ENCODE data around the gene APPL2.
"Not testable (repeated sequence)": the region's sequence is repeated elsewhere in the genome, so short reads cannot be mapped to it uniquely, and the experiment has no call there.

APPL2 gene

GRCh38 chr12:105194947-105195346 lies 41.0 kb downstream of the APPL2 start:
- DNase-seq (ENCODE audit: low read depth, low spot score), result no peak

- no peak for DNase-seq (ENCODE audit: low read depth, low spot score)
Observed at GRCh38 chr12:105192624-105193225, 43.2 kb downstream of the APPL2 start.

DNA sequence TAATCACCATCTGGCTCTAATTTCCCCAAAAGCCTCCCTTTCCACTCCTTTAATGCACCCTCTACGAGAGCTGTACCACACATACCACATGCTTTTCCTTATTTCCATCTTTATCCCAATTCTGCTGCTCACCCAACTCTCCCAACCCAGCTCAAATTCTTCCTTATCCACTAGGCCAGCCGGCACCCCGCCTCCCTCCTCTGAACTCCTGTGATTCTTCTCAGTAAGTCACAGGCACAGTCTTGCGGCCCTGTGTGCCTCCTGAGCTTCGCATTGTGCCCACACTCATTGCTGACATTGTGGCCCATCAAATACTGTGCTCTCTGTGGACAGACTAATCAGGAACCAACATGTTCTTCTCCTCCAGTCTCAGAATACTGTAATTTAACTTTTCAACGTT lies 45.4 kb downstream of the APPL2 start:
- DNase-seq (ENCODE audit: low read depth, low spot score), result no peak

DNA sequence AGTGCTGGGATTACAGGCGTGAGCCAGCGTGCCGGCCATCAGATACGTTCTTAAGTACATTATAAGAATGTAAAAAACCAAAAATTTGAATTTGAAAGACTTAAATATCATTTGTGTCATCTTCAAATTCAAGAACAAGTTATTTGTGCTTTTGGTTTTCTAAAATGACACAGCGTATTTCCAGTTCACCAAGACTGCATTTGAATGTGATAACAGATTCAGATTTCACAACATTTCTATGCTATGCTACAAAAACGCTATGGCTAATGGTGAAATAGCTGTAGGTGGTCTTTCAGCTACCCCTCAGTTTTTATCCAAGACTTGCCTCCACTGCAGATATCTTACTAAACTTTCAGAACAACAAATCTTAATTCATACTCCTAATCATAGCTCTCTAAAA lies 46.7 kb downstream of the APPL2 start:
- no peak for DNase-seq (ENCODE audit: low read depth, low spot score)

DNA sequence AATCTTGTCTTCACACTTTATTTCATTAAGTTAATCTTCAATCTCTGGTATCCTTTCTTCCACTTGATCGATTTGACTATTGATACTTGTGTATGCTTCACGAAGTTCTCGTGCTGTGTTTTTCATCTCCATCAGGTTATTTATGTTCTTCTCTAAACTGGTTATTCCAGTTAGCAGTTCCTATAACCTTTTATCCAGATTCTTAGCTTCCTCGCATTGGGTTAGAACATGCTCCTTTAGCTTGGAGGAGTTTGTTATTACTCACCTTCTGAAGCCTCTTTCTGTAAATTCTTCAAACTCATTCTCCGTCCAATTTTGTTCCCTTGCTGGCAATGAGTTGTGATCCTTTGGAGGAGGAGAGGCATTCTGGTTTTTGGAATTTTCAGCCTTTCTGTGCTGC lies 52.0 kb downstream of the APPL2 start:
- not testable (repeated sequence) for DNase-seq (ENCODE audit: low read depth, low spot score)

DNA sequence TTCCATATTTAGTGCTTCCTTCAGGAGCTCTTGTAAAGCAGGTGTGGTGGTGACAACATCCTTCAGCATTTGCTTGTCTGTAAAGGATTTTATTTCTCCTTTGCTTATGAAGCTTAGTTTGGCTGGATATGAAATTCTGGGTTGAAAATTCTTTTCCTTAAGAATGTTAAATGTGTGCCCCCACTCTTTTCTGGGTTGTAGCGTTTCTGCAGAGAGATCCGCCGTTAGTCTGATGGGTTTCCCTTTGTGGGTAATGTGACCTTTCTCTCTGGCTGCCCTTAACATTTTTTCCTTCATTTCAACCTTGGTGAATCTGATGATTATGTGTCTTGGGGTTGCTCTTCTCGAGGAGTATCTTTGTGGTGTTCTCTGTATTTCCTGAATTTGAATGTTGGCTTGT lies 52.6 kb downstream of the APPL2 start:
- not testable (repeated sequence) for DNase-seq (ENCODE audit: low read depth, low spot score)

- DNase-seq (ENCODE audit: low read depth, low spot score), result not testable (repeated sequence)
Observed at GRCh38 chr12:105179114-105179513, 56.9 kb downstream of the APPL2 start.

DNA sequence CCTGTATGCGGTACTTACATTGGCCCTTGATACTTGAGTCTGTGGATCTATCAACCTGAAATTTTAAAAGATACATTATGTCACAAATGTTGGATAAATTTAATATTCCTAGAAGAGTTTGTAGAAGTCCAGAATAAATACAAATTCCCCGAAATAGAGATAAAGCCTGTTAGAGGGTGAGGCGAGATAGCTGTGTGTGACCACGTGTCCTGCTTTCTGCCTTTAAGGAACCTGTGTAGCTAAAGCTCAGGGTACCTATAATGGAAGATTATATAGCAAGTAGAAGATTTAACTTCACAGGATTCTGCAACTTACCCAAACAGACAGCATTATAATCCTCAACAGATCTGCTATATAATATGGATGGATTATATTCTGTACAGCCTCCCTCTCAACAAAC lies 58.8 kb downstream of the APPL2 start:
- DNase-seq (ENCODE audit: low read depth, low spot score), result no peak

DNA sequence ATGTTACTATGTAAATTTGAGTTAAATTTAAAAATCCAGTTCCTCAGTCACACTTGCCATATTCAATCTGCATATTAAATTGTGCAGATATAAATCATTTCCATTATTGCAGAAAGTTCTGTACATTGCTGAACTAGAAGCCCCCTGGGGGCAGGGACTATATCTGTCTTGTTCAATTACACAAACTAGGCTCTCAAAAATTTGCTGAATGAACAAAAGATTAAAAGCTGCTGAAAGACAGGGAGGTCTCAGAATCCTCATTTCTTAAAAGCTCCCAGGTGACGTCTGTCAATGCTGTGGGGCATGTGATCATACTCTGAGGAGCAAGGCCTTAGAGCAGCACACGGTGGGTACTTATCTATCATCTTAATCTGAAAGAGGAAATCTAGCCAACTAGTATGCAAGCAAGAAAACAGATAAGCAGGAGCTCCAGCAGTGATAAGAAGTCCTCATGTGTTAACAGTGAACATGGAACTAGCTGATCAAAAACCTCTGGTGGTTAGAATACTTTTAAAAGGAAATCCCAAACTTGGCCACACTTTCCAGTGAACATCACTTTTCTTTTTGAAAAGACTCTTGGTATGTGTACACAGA lies 60.5 kb downstream of the APPL2 start:
- no peak for DNase-seq (ENCODE audit: low read depth, low spot score)

DNA sequence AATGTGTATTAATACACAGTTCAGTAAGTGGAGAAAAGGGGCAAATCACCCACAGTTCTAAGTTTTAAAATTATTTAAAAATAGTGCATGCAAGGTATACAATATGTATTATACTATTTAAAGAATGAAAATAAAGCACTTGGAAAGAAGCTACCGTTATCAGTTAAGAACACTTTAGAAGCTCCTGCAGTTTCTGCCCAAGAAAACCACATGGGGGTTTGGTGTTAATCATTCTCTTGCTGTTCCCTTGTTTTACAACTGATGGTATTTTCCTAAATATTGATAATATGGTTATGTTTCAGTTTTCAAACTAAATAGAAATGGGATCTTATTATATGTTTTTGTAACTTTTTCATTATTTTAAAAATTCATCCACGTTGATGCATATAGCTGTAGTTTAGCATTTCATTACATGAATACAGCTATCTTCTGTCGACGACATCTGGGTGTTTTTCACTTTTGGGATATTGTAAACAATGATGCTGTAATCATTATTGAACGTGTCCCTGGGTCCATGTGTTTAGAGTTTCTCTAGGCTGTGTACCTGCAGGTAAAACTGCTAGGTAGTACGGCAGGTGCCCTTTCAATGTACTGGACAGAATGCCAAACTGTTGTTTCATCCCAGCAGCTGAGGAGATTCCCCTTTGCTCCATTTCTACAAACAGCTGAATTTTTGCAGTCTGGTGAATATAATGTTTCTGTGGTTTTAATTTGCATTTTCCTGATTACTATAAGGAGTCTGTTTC lies 64.1 kb downstream of the APPL2 start:
- no peak for DNase-seq (ENCODE audit: low read depth, low spot score)

- no peak for DNase-seq (ENCODE audit: low read depth, low spot score)
Observed at GRCh38 chr12:105170139-105170538, 65.8 kb downstream of the APPL2 start.

DNA sequence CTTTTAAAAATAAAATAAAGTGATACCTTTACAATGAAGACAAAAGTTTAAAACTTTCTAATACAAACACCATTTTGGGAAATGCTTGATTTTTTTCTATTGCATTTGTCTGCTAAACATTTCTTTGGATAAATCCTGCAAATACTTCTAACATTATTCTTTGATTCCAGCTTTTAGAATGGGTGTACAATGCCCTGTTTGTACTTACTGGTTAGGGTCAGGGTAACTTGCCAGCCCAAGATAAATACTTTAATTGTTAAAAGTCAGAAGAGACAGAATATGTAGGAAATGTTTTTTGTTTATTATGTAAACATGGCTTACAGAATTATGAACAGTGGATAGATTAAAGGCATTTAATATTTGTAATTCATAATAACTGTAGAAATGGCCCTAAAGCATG lies 68.0 kb downstream of the APPL2 start:
- DNase-seq (ENCODE audit: low read depth, low spot score), result no peak

DNA sequence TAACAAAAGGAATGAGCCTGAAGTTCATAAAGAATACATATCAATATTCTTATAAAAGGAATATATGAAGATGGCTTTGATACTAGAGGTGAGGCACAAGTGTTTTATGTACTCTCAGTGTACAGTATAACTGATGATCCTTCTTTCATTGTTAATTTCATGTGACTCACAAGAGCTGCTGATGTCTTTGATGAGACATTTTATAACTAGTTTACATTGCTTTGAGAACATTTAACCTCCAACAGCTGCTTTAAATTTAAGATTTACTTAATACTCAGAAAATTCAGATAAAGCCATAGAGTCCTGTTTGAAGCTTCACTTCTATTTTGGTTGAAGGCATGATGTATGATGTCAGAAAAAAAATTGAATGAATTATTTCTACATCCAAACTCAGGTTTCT lies 68.6 kb downstream of the APPL2 start:
- no peak for DNase-seq (ENCODE audit: low read depth, low spot score)

- DNase-seq (ENCODE audit: low read depth, low spot score), result no peak
Observed at GRCh38 chr12:105166736-105167135, 69.2 kb downstream of the APPL2 start.

- no peak for DNase-seq (ENCODE audit: low read depth, low spot score)
Observed at GRCh38 chr12:105164068-105164467, 71.9 kb downstream of the APPL2 start.

- no peak for DNase-seq (ENCODE audit: low read depth, low spot score)
Observed at GRCh38 chr12:105162174-105162573, 73.8 kb downstream of the APPL2 start.

- no peak for DNase-seq (ENCODE audit: low read depth, low spot score)
Observed at GRCh38 chr12:105158876-105159275, 77.1 kb downstream of the APPL2 start.

DNA sequence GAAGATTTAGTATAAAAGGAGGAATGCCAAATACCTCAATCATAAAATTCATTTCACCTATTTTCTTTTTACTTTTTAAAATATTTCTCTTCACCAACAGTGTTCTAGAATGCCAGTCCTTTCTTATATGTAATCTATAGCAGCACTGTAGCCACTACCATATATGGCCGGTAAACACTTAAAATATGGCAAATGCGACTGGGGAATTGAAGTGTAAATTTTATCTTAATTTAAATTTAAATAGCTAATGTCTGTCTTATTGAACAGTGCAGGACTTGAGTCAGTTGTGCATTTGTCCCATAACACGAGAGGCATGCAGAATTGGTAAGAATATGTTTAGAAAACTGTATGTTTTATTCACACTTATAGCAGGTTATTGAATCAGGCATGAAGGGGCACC lies 78.4 kb downstream of the APPL2 start:
- no peak for DNase-seq (ENCODE audit: low read depth, low spot score)

GRCh38 chr12:105156260-105156659 lies 79.7 kb downstream of the APPL2 start:
- no peak for DNase-seq (ENCODE audit: low read depth, low spot score)

DNA sequence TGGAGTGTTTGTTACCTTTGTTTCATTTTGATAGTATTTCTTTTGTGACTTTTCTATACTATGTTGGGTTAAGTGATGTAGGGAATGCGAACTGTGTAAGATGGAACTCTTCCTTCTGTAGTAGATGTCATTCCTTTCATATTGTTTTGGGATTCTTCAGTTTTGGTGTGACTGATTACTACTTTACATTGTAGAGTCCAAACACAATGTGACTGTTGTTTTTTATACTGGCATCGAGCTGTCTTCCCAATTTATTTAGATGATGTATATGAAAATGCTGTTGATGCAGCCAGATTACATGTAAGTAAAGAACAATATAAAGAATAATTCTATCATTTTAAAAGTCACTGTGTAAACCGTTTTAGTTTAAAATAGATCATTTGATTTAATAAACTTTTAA lies 93.7 kb downstream of the APPL2 start:
- no peak for DNase-seq (ENCODE audit: low read depth, low spot score)

GRCh38 chr12:105141320-105141922 lies 94.6 kb downstream of the APPL2 start:
- DNase-seq (ENCODE audit: low read depth, low spot score), result no peak

DNA sequence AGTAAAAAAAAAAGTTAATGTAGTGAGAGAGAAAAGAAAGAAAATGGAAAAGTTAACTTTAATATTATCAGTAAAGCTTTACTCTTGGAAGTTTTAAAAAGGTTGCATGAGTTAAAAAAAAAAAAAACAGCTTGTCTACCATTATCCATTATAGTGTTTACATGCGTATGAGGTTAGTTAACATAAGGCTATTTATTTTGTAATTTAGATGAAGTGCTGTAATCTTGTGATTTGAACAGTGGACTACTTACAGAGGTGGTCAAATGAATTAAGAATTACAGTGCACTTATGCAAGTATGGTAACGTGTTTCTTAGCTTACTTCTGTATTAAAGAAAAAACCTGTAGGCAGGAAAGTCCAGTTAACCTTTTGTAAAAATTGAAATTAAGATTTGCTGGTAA lies 97.7 kb downstream of the APPL2 start:
- no peak for DNase-seq (ENCODE audit: low read depth, low spot score)
